Mesodermal cell (in vitro differentiated cells): Measurements from ENCODE around the gene OR6M1. TPM values are rescaled to one million over a fixed set of nuclear protein-coding genes. Genes with fewer than 3 reads are reported as not detected.
A peak's percentile ranks its signal among the peaks of the same experiment; 100 is the strongest.

Experiments used
- H3K27ac ChIP-seq: 2 replicates; pipeline ENCODE4 v1.7.0; 2013; ENCODE audit warnings: mild to moderate bottlenecking, low read depth, low read length, moderate library complexity; ENCODE audit not compliant: severe bottlenecking
- H3K36me3 ChIP-seq: 2 replicates; pipeline ENCODE4 v1.7.1; 2013; ENCODE audit warnings: mild to moderate bottlenecking, low read length, moderate library complexity; ENCODE audit not compliant: control insufficient read depth, insufficient read depth
- H3K4me1 ChIP-seq: one replicate; pipeline ENCODE4 v1.7.1; 2013; ENCODE audit warnings: mild to moderate bottlenecking, low read length; ENCODE audit not compliant: insufficient read depth, control insufficient read depth, poor library complexity, severe bottlenecking
- H3K4me3 ChIP-seq: 2 replicates; pipeline ENCODE4 v1.7.0; 2013; ENCODE audit warnings: low read length, control low read depth, mild to moderate bottlenecking; ENCODE audit not compliant: insufficient read depth, poor library complexity, severe bottlenecking; ENCODE audit errors: extremely low read depth
- H3K9me3 ChIP-seq: 2 replicates; pipeline ENCODE4 v1.7.1; 2013; ENCODE audit warnings: mild to moderate bottlenecking, low read length, moderate library complexity; ENCODE audit not compliant: control insufficient read depth
- WGBS, 2 experiments: methylation state at CpG; one replicate each; pipeline ENCODE4 v1.1.5; 2013; ENCODE audit warnings: missing lambda C conversion rate in 2 of 2; ENCODE audit not compliant: insufficient coverage in 2 of 2; 5-methylcytosine and 5-hydroxymethylcytosine counted together
- polyA plus RNA-seq, 2 experiments: library from polyadenylated mRNA; stranded (reverse); fragments of 50-300 nt; gene quantifications; one replicate each; pipeline ENCODE4 v1.2.3, GENCODE V29; 2013

OR6M1 gene, protein sequence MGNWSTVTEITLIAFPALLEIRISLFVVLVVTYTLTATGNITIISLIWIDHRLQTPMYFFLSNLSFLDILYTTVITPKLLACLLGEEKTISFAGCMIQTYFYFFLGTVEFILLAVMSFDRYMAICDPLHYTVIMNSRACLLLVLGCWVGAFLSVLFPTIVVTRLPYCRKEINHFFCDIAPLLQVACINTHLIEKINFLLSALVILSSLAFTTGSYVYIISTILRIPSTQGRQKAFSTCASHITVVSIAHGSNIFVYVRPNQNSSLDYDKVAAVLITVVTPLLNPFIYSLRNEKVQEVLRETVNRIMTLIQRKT
- polyA plus RNA-seq (2013, experiment 1 of 2), result 0.48 TPM
- not detected for polyA plus RNA-seq (2013, experiment 2 of 2)

- WGBS, 2 experiments, result 88 to 100% methylated on average over 1 to 3 of the region's 4 CpGs
- Histone ChIP-seq H3K4me1 (peaks cover 5% of the 10 kb centered on the region), H3K4me3 (no peak within 1 kb of the TSS), H3K9me3 (no peaks in the 10 kb centered on the region), H3K36me3 (no peaks in the 10 kb centered on the region), H3K27ac (no peak within 1 kb of the TSS)
Measured at GRCh38 chr11:123806249-123806648, at the start of gene OR6M1. Gene OR6M1 (minus strand): TSS chr11:123806349. CDS start chr11:123806349, 0 bp downstream.

GRCh38 chr11:123853038-123853437 is 46.9 kb upstream of the OR6M1 start:
- Histone ChIP-seq H3K9me3 (no peaks in the 10 kb centered on the region), H3K27ac (no peak overlapping the region), H3K4me3 (no peak overlapping the region), H3K4me1 (no peaks in the 10 kb centered on the region), H3K36me3 (no peaks in the 10 kb centered on the region)
- WGBS, 2 experiments, result 63 to 81% methylated on average over 2 of the region's 2 CpGs

- no peaks in the 10 kb centered on the region for H3K9me3 ChIP-seq
- no peaks in the 10 kb centered on the region for H3K4me1 ChIP-seq
- no peaks in the 10 kb centered on the region for H3K36me3 ChIP-seq
- no peak overlapping the region for H3K27ac ChIP-seq
- no peak overlapping the region for H3K4me3 ChIP-seq
Measured at GRCh38 chr11:123852321-123852720, 46.2 kb upstream of the OR6M1 start.

DNA sequence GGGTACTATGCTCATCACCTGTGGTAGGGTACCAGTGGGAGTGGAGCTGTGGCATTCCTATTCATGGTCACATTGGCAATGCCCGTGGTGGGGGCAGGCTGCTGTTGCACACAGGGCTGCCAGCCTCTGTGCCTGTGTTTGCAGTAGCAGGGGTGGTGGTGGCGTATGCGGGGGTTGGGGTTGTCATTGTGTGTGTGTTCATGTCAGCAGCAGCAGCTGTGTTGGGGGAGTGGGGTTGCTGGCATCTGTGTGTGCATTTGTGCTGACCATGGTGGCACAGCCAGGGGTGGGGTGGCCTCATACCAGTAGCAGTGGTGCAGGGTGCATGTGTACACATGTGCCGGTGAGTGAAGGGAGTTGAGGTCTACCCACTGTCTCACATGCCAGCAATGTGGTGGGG is 45.0 kb upstream of the OR6M1 start:
- no peaks in the 10 kb centered on the region for H3K9me3 ChIP-seq
- no peaks in the 10 kb centered on the region for H3K36me3 ChIP-seq
- H3K4me1 ChIP-seq, result no peaks in the 10 kb centered on the region
- no peak overlapping the region for H3K27ac ChIP-seq
- H3K4me3 ChIP-seq, result no peak overlapping the region
- 100% methylated on average over 2 to 3 of the region's 4 CpGs for WGBS, 2 experiments

DNA sequence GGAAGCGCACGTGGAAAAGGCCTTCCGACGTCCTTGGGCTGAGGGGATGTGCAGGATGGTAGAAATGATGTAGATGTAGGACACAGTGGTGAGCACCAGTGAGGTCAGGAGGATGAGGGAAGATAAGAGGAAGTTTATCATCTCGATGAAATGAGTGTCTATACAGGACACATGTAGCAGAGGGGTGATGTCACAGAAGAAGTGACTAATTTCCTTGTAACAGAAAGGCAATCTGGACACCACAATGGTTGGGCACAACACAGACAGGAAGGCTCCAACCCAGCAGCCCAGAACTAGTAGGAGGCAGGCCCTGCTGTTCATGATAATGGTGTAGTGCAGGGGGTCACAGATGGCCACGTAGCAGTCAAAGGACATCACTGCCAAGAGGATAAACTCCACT is 35.0 kb upstream of the OR6M1 start:
- peak overlapping the region; percentile 71 for H3K27ac ChIP-seq
- H3K36me3 ChIP-seq, result no peaks in the 10 kb centered on the region
- no peaks in the 10 kb centered on the region for H3K9me3 ChIP-seq
- no peaks in the 10 kb centered on the region for H3K4me1 ChIP-seq
- 88 to 89% methylated on average over 6 of the region's 6 CpGs for WGBS, 2 experiments
- H3K4me3 ChIP-seq, result no peak overlapping the region

- no peaks in the 10 kb centered on the region for H3K9me3 ChIP-seq
- H3K36me3 ChIP-seq, result no peaks in the 10 kb centered on the region
- H3K4me1 ChIP-seq, result no peaks in the 10 kb centered on the region
- H3K4me3 ChIP-seq, result no peak overlapping the region
- H3K27ac ChIP-seq, result no peak overlapping the region
- 81 to 96% methylated on average over 5 of the region's 5 CpGs for WGBS, 2 experiments
Measured at GRCh38 chr11:123839131-123839530, 33.0 kb upstream of the OR6M1 start.

DNA sequence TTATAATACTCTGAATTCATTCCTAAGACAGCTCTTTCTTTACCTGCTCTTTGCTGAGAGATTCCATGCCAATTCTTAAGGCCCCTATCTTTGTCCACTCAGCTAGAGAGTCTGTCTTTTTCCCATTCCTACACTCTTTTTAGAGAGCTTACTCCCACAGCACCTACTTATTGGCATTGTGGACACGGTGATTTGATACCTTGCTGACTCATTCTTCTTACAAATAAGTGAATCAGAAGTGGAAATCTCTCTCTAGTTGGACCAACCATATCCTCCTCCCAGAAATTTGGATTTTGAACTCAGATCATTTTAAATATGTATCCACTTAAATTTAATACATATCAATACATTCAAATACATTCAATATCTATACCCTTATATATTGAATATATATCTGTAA is 32.5 kb upstream of the OR6M1 start:
- Histone ChIP-seq H3K9me3 (no peaks in the 10 kb centered on the region), H3K36me3 (no peaks in the 10 kb centered on the region), H3K4me3 (no peak overlapping the region), H3K4me1 (no peaks in the 10 kb centered on the region), H3K27ac (no peak overlapping the region)
- WGBS, 2 experiments, result 33 to 67% methylated on average over 1 of the region's 1 CpG

GRCh38 chr11:123838199-123838598 is 32.0 kb upstream of the OR6M1 start:
- H3K9me3 ChIP-seq, result no peaks in the 10 kb centered on the region
- WGBS, 2 experiments, result 55 to 100% methylated on average over 1 to 2 of the region's 3 CpGs
- no peak overlapping the region for H3K27ac ChIP-seq
- no peak overlapping the region for H3K4me3 ChIP-seq
- H3K4me1 ChIP-seq, result no peaks in the 10 kb centered on the region
- no peaks in the 10 kb centered on the region for H3K36me3 ChIP-seq

DNA sequence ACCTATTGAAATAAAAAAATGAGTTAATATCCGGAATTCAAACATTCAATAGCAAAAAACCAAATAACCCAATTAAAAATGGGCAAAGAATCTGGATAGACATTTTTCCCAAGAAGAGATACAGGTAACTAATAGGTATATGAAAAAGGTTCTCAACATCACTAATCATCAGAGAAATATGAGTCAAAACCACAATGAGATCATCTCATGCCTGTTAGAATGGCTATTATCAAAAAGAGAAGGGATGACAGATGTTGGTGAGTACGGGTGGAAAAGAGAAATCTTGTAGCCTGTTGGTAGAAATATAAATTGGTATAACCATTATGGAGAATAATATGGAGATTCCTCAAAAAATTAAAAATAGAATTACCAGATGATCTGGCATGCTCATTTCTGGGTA is 26.9 kb upstream of the OR6M1 start:
- H3K27ac ChIP-seq, result no peak overlapping the region
- H3K4me1 ChIP-seq, result no peaks in the 10 kb centered on the region
- no peak overlapping the region for H3K4me3 ChIP-seq
- WGBS, 2 experiments, result 80% methylated on average over 1 of the region's 2 CpGs; no CpG with 5 or more reads in 1 of the 2 experiments
- H3K36me3 ChIP-seq, result no peaks in the 10 kb centered on the region
- no peaks in the 10 kb centered on the region for H3K9me3 ChIP-seq

- no peak overlapping the region for H3K4me3 ChIP-seq
- H3K4me1 ChIP-seq, result no peaks in the 10 kb centered on the region
- 93 to 96% methylated on average over 6 to 7 of the region's 7 CpGs for WGBS, 2 experiments
- no peak overlapping the region for H3K27ac ChIP-seq
- H3K9me3 ChIP-seq, result no peaks in the 10 kb centered on the region
- no peaks in the 10 kb centered on the region for H3K36me3 ChIP-seq
Measured at GRCh38 chr11:123829745-123830144, 23.6 kb upstream of the OR6M1 start.

DNA sequence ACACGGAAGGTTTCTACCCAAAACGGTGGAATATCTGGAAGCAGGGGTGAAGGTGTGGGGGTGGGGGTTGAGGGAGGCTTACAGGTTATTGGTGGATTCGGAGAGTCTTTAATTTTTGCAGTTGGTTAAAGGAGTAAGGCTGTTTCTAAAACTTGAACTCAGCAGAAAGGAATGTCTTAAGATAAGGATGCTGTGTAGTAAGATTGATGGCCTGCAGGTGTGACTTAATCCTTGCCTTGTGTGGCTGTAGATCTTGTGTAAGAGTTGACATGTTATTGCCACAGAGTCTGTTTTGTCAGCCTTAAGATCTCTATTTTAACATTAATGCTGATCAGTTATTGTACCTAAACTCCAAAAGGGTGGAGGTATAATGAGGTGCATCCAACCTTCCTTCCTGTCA is 16.4 kb upstream of the OR6M1 start:
- 85 to 90% methylated on average over 3 of the region's 3 CpGs for WGBS, 2 experiments
- H3K36me3 ChIP-seq, result no peaks in the 10 kb centered on the region
- no peaks in the 10 kb centered on the region for H3K9me3 ChIP-seq
- peak overlapping the region; percentile 70 for H3K27ac ChIP-seq
- no peak overlapping the region for H3K4me3 ChIP-seq
- H3K4me1 ChIP-seq, result no peaks in the 10 kb centered on the region
